HG02870 (cell line): ENCODE measurements around the gene TAF11L10.
"Not testable (repeated sequence)": the region's sequence is repeated elsewhere in the genome, so short reads cannot be mapped to it uniquely, and the experiment has no call there.

ENCODE experiments used
- ATAC-seq: cut with Tn5 transposase; IDR thresholded peaks from one replicate; pipeline ENCODE4 v1.9.1; 2021; ENCODE audit warnings: mild to moderate bottlenecking, moderate library complexity; ENCODE audit not compliant: unreplicated experiment

TAF11L10 gene

GRCh38 chr5:17597728-17598127 is at the start of gene TAF11L10:
Gene TAF11L10 (minus strand): TSS chr5:17597828.
- ATAC-seq, result not testable (repeated sequence)

GRCh38 chr5:17634160-17634559 is 36.5 kb upstream of the TAF11L10 start, which contains the start of gene TAF11L14:
Gene TAF11L14 (plus strand): TSS chr5:17634460.
- no peak for ATAC-seq

- not testable (repeated sequence) for ATAC-seq
Measured at GRCh38 chr5:17631788-17632187, 34.2 kb upstream of the TAF11L10 start, which contains the start of gene TAF11L13. Gene TAF11L13 (plus strand): TSS chr5:17632088.

GRCh38 chr5:17625686-17626085 is 28.1 kb upstream of the TAF11L10 start:
- no peak for ATAC-seq

- no peak for ATAC-seq
Measured at GRCh38 chr5:17620627-17621026, 23.0 kb upstream of the TAF11L10 start.

GRCh38 chr5:17619354-17619753 is 21.7 kb upstream of the TAF11L10 start:
- no peak for ATAC-seq

GRCh38 chr5:17614872-17615605 is 17.4 kb upstream of the TAF11L10 start:
- no peak for ATAC-seq

GRCh38 chr5:17610092-17610491 is 12.5 kb upstream of the TAF11L10 start, which contains the start of gene TAF11L12:
Gene TAF11L12 (plus strand): TSS chr5:17610392.
- not testable (repeated sequence) for ATAC-seq

GRCh38 chr5:17607461-17607860 is 9.8 kb upstream of the TAF11L10 start:
- not testable (repeated sequence) for ATAC-seq

GRCh38 chr5:17604951-17605350 is 7.3 kb upstream of the TAF11L10 start:
- no peak for ATAC-seq

GRCh38 chr5:17603880-17604279 is 6.3 kb upstream of the TAF11L10 start, which contains the start of gene TAF11L11:
Gene TAF11L11 (plus strand): TSS chr5:17604183.
- ATAC-seq, result not testable (repeated sequence)

- not testable (repeated sequence) for ATAC-seq
Measured at GRCh38 chr5:17594255-17594654, 3.4 kb downstream of the TAF11L10 start, which contains the start of gene TAF11L9. Gene TAF11L9 (minus strand): TSS chr5:17594394.

GRCh38 chr5:17590860-17591259 is 6.8 kb downstream of the TAF11L10 start, which contains the start of gene TAF11L8:
Gene TAF11L8 (minus strand): TSS chr5:17590960.
- ATAC-seq, result not testable (repeated sequence)

- ATAC-seq, result not testable (repeated sequence)
Measured at GRCh38 chr5:17585658-17586057, 12.0 kb downstream of the TAF11L10 start, which contains the start of gene TAF11L7. Gene TAF11L7 (minus strand): TSS chr5:17585758.
